Measurements from ENCODE around the gene TNRC6B. TPM values are rescaled to one million over a fixed set of nuclear protein-coding genes. Genes with fewer than 3 reads are reported as not detected.

The TNRC6B gene
- total and polyA plus RNA-seq, 2 donors (not counting 1 experiment from before 2014, with no cell fraction given), result 5.7 to 17.8 TPM

GRCh38 chr22:40368016-40368415 is 190.3 kb downstream of the TNRC6B start:
- Histone ChIP-seq H3K4me2 (ENCODE audit: extremely low read depth, insufficient read depth, low read length) (no peak overlapping the region), H3K9ac (ENCODE audit: insufficient read depth, low read length) (no peak overlapping the region), H3K36me3 (ENCODE audit: control insufficient read depth, insufficient read depth, low read length) (peaks cover 11% of the 10 kb centered on the region), H3K4me1 (ENCODE audit: control insufficient read depth, extremely low read depth, insufficient read depth, low read length) (no peaks in the 10 kb centered on the region), H3K27ac (ENCODE audit: insufficient read depth, low read length) (no peak overlapping the region), H3K79me2 (ENCODE audit: control insufficient read depth, insufficient read depth, low read length) (peaks cover 6% of the 10 kb centered on the region), H3K9me3 (ENCODE audit: control insufficient read depth, insufficient read depth, low read depth, low read length) (no peaks in the 10 kb centered on the region), H4K20me1 (ENCODE audit: control insufficient read depth, extremely low read depth, insufficient read depth, low read length) (no peaks in the 10 kb centered on the region), H2AFZ (ENCODE audit: low read length) (no peak overlapping the region), H3K27me3 (ENCODE audit: control insufficient read depth, insufficient read depth, low read length) (no peaks in the 10 kb centered on the region), H3K4me3 (replicated peaks in 1 of 4; ENCODE audit: control extremely low read depth in 1 of 4, insufficient read depth in 1 of 4, low read depth in 3 of 4, low read length in 4 of 4) (no peak overlapping the region)
- TF ChIP-seq EZH2 (IDR thresholded peaks at IDR 0.05; ENCODE audit: low read length, missing control alignments), result no peak
- TF ChIP-seq, protein P1, sequence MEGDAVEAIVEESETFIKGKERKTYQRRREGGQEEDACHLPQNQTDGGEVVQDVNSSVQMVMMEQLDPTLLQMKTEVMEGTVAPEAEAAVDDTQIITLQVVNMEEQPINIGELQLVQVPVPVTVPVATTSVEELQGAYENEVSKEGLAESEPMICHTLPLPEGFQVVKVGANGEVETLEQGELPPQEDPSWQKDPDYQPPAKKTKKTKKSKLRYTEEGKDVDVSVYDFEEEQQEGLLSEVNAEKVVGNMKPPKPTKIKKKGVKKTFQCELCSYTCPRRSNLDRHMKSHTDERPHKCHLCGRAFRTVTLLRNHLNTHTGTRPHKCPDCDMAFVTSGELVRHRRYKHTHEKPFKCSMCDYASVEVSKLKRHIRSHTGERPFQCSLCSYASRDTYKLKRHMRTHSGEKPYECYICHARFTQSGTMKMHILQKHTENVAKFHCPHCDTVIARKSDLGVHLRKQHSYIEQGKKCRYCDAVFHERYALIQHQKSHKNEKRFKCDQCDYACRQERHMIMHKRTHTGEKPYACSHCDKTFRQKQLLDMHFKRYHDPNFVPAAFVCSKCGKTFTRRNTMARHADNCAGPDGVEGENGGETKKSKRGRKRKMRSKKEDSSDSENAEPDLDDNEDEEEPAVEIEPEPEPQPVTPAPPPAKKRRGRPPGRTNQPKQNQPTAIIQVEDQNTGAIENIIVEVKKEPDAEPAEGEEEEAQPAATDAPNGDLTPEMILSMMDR (conservative IDR thresholded peaks at IDR 0.05 in 1 of 2, IDR thresholded peaks at IDR 0.05 in 1 of 2; ENCODE audit: low read depth in 1 of 2, low read length in 2 of 2), result no peak
- DNase-seq (ENCODE audit: low read depth in 2 of 2), result no peak

- Histone ChIP-seq H2AFZ (ENCODE audit: low read length) (no peak overlapping the region), H4K20me1 (ENCODE audit: control insufficient read depth, extremely low read depth, insufficient read depth, low read length) (no peaks in the 10 kb centered on the region), H3K27ac (ENCODE audit: insufficient read depth, low read length) (no peak overlapping the region), H3K4me1 (ENCODE audit: control insufficient read depth, extremely low read depth, insufficient read depth, low read length) (no peaks in the 10 kb centered on the region), H3K9ac (ENCODE audit: insufficient read depth, low read length) (no peak overlapping the region), H3K79me2 (ENCODE audit: control insufficient read depth, insufficient read depth, low read length) (peaks cover 6% of the 10 kb centered on the region), H3K36me3 (ENCODE audit: control insufficient read depth, insufficient read depth, low read length) (peaks cover 11% of the 10 kb centered on the region), H3K9me3 (ENCODE audit: control insufficient read depth, insufficient read depth, low read depth, low read length) (no peaks in the 10 kb centered on the region), H3K4me2 (ENCODE audit: extremely low read depth, insufficient read depth, low read length) (no peak overlapping the region), H3K27me3 (ENCODE audit: control insufficient read depth, insufficient read depth, low read length) (no peaks in the 10 kb centered on the region), H3K4me3 (replicated peaks in 1 of 4; ENCODE audit: control extremely low read depth in 1 of 4, insufficient read depth in 1 of 4, low read depth in 3 of 4, low read length in 4 of 4) (no peak overlapping the region)
- no peak for DNase-seq (ENCODE audit: low read depth in 2 of 2)
- TF ChIP-seq, protein P1 (conservative IDR thresholded peaks at IDR 0.05 in 1 of 2, IDR thresholded peaks at IDR 0.05 in 1 of 2; ENCODE audit: low read depth in 1 of 2, low read length in 2 of 2), result no peak
- no peak for TF ChIP-seq EZH2 (IDR thresholded peaks at IDR 0.05; ENCODE audit: low read length, missing control alignments)
Measured at GRCh38 chr22:40368836-40369235, 191.1 kb downstream of the TNRC6B start.

- H2AFZ ChIP-seq (ENCODE audit: low read length), result no peak overlapping the region
- no peak for DNase-seq (ENCODE audit: low read depth in 2 of 2)
- no peaks in the 10 kb centered on the region for H3K36me3 ChIP-seq (ENCODE audit: control insufficient read depth, insufficient read depth, low read length)
- H3K79me2 ChIP-seq (ENCODE audit: control insufficient read depth, insufficient read depth, low read length), result peaks cover 23% of the 10 kb centered on the region
- no peak overlapping the region for H3K4me3 ChIP-seq (replicated peaks in 1 of 4; ENCODE audit: control extremely low read depth in 1 of 4, insufficient read depth in 1 of 4, low read depth in 3 of 4, low read length in 4 of 4)
- H3K27me3 ChIP-seq (ENCODE audit: control insufficient read depth, insufficient read depth, low read length), result no peaks in the 10 kb centered on the region
- no peak overlapping the region for H3K27ac ChIP-seq (ENCODE audit: insufficient read depth, low read length)
- no peak overlapping the region for H3K4me2 ChIP-seq (ENCODE audit: extremely low read depth, insufficient read depth, low read length)
- no peak overlapping the region for H3K9ac ChIP-seq (ENCODE audit: insufficient read depth, low read length)
- H4K20me1 ChIP-seq (ENCODE audit: control insufficient read depth, extremely low read depth, insufficient read depth, low read length), result no peaks in the 10 kb centered on the region
- H3K4me1 ChIP-seq (ENCODE audit: control insufficient read depth, extremely low read depth, insufficient read depth, low read length), result peaks cover 3% of the 10 kb centered on the region
- TF ChIP-seq, protein P1 (conservative IDR thresholded peaks at IDR 0.05 in 1 of 2, IDR thresholded peaks at IDR 0.05 in 1 of 2; ENCODE audit: low read depth in 1 of 2, low read length in 2 of 2), result no peak
- H3K9me3 ChIP-seq (ENCODE audit: control insufficient read depth, insufficient read depth, low read depth, low read length), result no peaks in the 10 kb centered on the region
Measured at GRCh38 chr22:40374567-40374966, 196.8 kb downstream of the TNRC6B start.

All from fibroblast of lung (primary cell).